Measurements from ENCODE around the gene FAM120A. TPM values are rescaled to one million over a fixed set of nuclear protein-coding genes. Genes with fewer than 3 reads are reported as not detected.

The FAM120A gene
- total and polyA plus RNA-seq, 7 donors = 37.9 to 126 (median 70.1) TPM

DNA sequence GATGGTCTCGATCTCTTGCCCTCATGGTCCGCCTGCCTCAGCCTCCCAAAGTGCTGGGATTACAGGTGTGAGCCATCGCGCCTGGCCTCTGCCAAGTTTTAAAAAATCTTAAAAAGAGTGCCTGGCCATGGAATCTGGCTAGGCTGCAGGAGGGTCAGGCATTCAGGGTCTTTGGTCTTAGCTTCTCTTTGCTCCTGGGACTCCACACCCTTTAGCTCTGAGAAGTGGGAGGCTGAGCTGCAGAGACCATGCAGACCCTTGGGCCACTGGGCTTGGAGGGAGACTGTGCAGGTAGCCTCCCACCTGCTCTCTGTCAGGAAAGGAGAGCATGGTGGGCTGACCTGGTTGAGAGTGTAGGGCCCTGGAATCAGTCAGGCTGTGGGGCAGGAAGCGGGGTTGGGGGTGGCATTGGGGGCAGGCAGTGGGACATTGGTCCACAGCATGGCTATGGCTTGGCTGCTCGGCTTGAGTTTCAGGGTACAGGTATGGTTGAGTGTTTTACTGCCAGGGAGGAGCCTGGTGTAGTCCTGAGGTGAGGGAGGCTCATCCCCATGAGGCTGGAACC is 145.7 kb downstream of the FAM120A start:
- Histone ChIP-seq H3K27me3 (ENCODE audit: insufficient read depth in 3 of 3, low read length in 2 of 3) (no peaks in the 10 kb centered on the region), H3K4me3 (no peak overlapping the region), H3K9me3 (no peaks in the 10 kb centered on the region), H3K27ac (no peak overlapping the region), H3K36me3 (ENCODE audit: insufficient read depth in 1 of 2, low read depth in 1 of 2) (no peaks in the 10 kb centered on the region), H3K4me1 (peaks cover 30% of the 10 kb centered on the region)
- DNase-seq (peak in 1 of 2 donors; percentile 16), ATAC-seq (no peak)
- WGBS, 3 donors = 91 to 98% (median 97%) methylated on average over 6 of the region's 6 CpGs
- TF ChIP-seq, protein P1, sequence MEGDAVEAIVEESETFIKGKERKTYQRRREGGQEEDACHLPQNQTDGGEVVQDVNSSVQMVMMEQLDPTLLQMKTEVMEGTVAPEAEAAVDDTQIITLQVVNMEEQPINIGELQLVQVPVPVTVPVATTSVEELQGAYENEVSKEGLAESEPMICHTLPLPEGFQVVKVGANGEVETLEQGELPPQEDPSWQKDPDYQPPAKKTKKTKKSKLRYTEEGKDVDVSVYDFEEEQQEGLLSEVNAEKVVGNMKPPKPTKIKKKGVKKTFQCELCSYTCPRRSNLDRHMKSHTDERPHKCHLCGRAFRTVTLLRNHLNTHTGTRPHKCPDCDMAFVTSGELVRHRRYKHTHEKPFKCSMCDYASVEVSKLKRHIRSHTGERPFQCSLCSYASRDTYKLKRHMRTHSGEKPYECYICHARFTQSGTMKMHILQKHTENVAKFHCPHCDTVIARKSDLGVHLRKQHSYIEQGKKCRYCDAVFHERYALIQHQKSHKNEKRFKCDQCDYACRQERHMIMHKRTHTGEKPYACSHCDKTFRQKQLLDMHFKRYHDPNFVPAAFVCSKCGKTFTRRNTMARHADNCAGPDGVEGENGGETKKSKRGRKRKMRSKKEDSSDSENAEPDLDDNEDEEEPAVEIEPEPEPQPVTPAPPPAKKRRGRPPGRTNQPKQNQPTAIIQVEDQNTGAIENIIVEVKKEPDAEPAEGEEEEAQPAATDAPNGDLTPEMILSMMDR (IDR thresholded peaks at IDR 0.05) = no peak
- intact Hi-C loops (cut with DNase I) = no loop called here

DNA sequence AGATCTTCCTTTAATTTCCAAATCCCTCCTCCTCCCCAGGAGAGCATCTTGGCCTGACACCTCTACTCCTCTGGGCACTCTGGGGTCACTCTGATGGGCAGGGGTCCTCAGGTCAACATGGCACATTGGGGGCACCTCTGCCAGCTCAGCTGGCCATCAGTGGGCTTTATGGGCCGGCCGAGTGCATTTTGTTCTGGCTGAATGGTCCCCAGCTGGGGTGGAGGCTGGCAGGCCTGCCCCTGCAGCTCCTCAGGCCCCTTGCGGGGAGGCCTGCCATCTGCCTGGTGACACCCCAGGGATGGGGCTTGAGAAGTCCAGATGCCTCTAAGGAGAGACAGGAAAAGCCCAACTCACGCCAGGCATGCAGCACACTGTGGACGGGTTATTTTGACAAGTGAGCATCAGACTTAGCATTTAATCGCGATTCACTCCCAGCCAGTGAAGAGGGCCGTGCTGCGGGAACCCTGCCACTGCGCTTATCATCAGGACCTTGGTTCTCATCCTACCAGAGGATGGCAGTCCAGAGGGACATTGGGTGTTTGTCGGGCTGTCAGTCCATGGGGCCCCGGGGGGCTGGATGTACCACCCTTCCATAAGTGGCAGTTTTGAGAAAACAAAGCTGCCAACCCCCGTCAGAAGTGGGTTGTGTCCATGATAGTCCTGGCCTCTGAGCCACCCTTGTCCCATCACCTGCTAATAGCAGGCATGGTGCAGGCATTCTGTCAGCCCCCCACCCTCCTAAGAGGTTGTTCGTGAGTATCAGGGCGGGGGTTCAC is 146.6 kb downstream of the FAM120A start:
- Histone ChIP-seq H3K27ac (peak overlapping the region; percentile 30), H3K4me1 (peaks cover 22% of the 10 kb centered on the region), H3K27me3 (ENCODE audit: insufficient read depth in 3 of 3, low read length in 2 of 3) (no peaks in the 10 kb centered on the region), H3K4me3 (no peak overlapping the region), H3K36me3 (ENCODE audit: insufficient read depth in 1 of 2, low read depth in 1 of 2) (no peaks in the 10 kb centered on the region), H3K9me3 (no peaks in the 10 kb centered on the region)
- TF ChIP-seq, protein P1 (IDR thresholded peaks at IDR 0.05) = no peak
- intact Hi-C loops (cut with DNase I) = no loop called here
- DNase-seq = peak in 1 of 2 donors; percentile 42
- no peak for ATAC-seq
- WGBS, 3 donors = 82 to 87% (median 83%) methylated on average over 15 of the region's 15 CpGs

DNA sequence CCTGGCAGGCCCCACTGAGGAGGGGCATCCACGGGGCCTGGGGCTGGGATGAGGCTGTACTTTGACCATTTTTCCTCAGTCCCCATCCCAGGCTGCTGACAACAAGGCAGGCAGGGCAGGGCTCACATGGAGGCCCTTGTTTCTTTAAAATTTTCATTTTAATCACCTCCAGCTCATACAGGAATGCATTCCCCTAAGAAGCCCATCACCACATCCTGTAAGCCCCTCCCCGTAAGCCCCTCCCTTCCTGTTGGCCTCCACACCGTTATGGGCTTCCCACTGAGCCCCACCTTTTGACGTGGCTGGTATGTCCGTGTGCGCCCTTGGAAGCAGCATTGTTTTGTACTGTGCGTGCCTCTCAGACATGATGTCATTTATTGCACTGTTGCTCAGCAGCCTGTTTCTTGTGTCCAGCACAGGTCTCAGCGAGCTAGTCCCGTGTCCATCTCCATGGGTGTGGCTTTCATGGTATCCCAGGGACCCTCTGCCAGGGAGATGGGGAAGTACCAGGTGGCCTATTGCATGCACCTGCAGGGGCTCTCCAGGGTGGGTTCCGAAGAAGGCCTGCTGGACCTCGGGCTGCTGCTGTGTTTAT is 147.3 kb downstream of the FAM120A start:
- TF ChIP-seq, protein P1 (IDR thresholded peaks at IDR 0.05) = no peak
- Histone ChIP-seq H3K27ac (peak overlapping the region; percentile 30), H3K36me3 (ENCODE audit: insufficient read depth in 1 of 2, low read depth in 1 of 2) (no peaks in the 10 kb centered on the region), H3K9me3 (no peaks in the 10 kb centered on the region), H3K4me3 (no peak overlapping the region), H3K4me1 (peaks cover 15% of the 10 kb centered on the region), H3K27me3 (ENCODE audit: insufficient read depth in 3 of 3, low read length in 2 of 3) (no peaks in the 10 kb centered on the region)
- DNase-seq = peak in 1 of 2 donors; percentile 36
- ATAC-seq = peak in 2 of 4 donors; percentile 19 to 36
- intact Hi-C loops (cut with DNase I) = no loop called here
- 58 to 66% (median 62%) methylated on average over 11 of the region's 11 CpGs for WGBS, 3 donors

DNA sequence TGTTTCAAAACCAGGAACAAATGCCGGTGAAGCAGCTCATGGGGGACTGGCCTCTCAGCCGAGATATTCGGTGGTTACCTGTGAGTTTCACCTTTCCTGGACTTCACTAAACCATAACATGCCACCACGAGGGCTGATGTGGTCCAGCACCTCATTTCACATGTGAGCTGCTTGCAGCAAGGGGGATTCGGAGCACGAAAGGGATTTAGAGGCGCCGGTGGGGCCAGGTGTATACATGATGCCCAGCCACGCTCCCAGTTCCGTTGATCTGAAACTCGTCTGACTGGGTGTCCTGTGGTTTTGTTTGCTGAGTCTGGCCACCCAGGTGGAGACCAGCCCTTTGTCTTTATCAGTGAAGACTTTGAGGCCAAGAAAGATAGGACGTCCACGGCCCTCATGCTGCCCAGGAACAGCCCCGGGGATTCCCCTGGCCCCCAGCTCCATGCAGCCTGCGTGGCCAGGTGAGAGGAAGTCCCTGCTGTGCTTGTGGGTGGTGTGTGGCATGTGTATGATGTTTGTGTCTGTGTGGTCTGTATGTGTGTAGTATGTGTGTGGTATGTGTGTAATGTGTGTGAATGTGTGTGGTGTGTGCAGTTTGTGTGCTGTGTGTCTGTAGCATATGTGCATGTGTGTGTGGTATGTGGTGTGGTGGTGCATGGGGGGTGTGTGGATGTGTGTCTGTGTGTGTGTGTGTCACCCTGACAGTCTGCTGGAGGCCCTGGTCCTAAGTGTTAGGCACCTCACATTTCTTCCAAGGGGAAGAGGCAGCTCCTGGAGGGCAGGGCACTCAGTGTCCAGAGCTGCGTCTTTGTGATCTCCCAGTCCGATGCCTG is 148.3 kb downstream of the FAM120A start:
- no peak overlapping the region for H3K27ac ChIP-seq
- H3K4me1 ChIP-seq = peaks cover 16% of the 10 kb centered on the region
- no peaks in the 10 kb centered on the region for H3K27me3 ChIP-seq (ENCODE audit: insufficient read depth in 3 of 3, low read length in 2 of 3)
- intact Hi-C loops (cut with DNase I) = no loop called here
- no peaks in the 10 kb centered on the region for H3K36me3 ChIP-seq (ENCODE audit: insufficient read depth in 1 of 2, low read depth in 1 of 2)
- no peak overlapping the region for H3K4me3 ChIP-seq
- ATAC-seq (no peak), DNase-seq (peak in 1 of 2 donors; percentile 20)
- H3K9me3 ChIP-seq = no peaks in the 10 kb centered on the region
- 72 to 86% (median 78%) methylated on average over 17 of the region's 17 CpGs for WGBS, 3 donors
- TF ChIP-seq, protein P1 (IDR thresholded peaks at IDR 0.05) = no peak

Data from psoas muscle (tissue), 8 donors.